NCI-H82 treated with DMSO at 0.1 percent for 48 hours (cell line): ENCODE measurements around the gene PON3.
"Not testable (repeated sequence)": the region's sequence is repeated elsewhere in the genome, so short reads cannot be mapped to it uniquely, and the experiment has no call there.

Source experiments
- DNase-seq: peaks from one replicate; lab custom pipeline; 2025; ENCODE audit not compliant: unreplicated experiment; lab: John Stamatoyannopoulos, UW

PON3 gene

GRCh38 chr7:95412075-95412474, 15.9 kb upstream of the PON3 start:
- no peak for DNase-seq

GRCh38 chr7:95411666-95412065, 15.5 kb upstream of the PON3 start:
- DNase-seq, result no peak

GRCh38 chr7:95411036-95411435, 14.9 kb upstream of the PON3 start:
- DNase-seq, result no peak

- no peak for DNase-seq
These were observed 11.6 kb upstream of the PON3 start for GRCh38 chr7:95407751-95408150.

GRCh38 chr7:95405800-95406199, 9.6 kb upstream of the PON3 start:
- DNase-seq, result no peak

- DNase-seq, result no peak
These were observed 9.0 kb upstream of the PON3 start for GRCh38 chr7:95405208-95405607.

- DNase-seq, result no peak
These were observed 8.2 kb upstream of the PON3 start for GRCh38 chr7:95404316-95404865.

GRCh38 chr7:95398155-95398940, 2.2 kb upstream of the PON3 start:
- peak; percentile 40 for DNase-seq

GRCh38 chr7:95397381-95397780, 1.2 kb upstream of the PON3 start:
- DNase-seq, result no peak

GRCh38 chr7:95395755-95396135, 430 bp downstream of the PON3 start:
- DNase-seq, result no peak

GRCh38 chr7:95394370-95394769, 1.8 kb downstream of the PON3 start:
- no peak for DNase-seq

- DNase-seq, result no peak
These were observed 4.4 kb downstream of the PON3 start for GRCh38 chr7:95391761-95392160.

- no peak for DNase-seq
These were observed 6.7 kb downstream of the PON3 start for GRCh38 chr7:95389516-95389915.

GRCh38 chr7:95379457-95379856, 16.7 kb downstream of the PON3 start:
- DNase-seq, result not testable (repeated sequence)

GRCh38 chr7:95376632-95377400, 19.4 kb downstream of the PON3 start:
- no peak for DNase-seq

- DNase-seq, result no peak
These were observed 20.5 kb downstream of the PON3 start for GRCh38 chr7:95375591-95376257.

- no peak for DNase-seq
These were observed 22.9 kb downstream of the PON3 start for GRCh38 chr7:95373323-95373722.

- no peak for DNase-seq
These were observed 27.9 kb downstream of the PON3 start for GRCh38 chr7:95368235-95368634.

- DNase-seq, result no peak
These were observed 28.6 kb downstream of the PON3 start for GRCh38 chr7:95367606-95368005.

GRCh38 chr7:95365151-95365550, 31.0 kb downstream of the PON3 start:
- no peak for DNase-seq

- no peak for DNase-seq
These were observed 38.6 kb downstream of the PON3 start for GRCh38 chr7:95357623-95358022.
